NCI-H2196 (cell line): ENCODE data around the gene ST6GALNAC2.

ENCODE experiments used
- DNase-seq: peaks from one replicate; lab custom pipeline; 2025; ENCODE audit not compliant: unreplicated experiment; lab: John Stamatoyannopoulos, UW

Gene ST6GALNAC2

GRCh38 chr17:76556765-76557367 lies 28.8 kb downstream of the ST6GALNAC2 start:
- DNase-seq, result peak; percentile 64

- peak; percentile 91 for DNase-seq
These were observed 31.5 kb downstream of the ST6GALNAC2 start for GRCh38 chr17:76554131-76554530.

GRCh38 chr17:76553178-76553908 lies 32.3 kb downstream of the ST6GALNAC2 start:
- DNase-seq, result no peak

GRCh38 chr17:76551685-76552084 lies 34.0 kb downstream of the ST6GALNAC2 start:
- DNase-seq, result no peak

- no peak for DNase-seq
These were observed 34.7 kb downstream of the ST6GALNAC2 start for GRCh38 chr17:76550712-76551615.

GRCh38 chr17:76549539-76549938 lies 36.1 kb downstream of the ST6GALNAC2 start:
- DNase-seq, result no peak

GRCh38 chr17:76549215-76549518 lies 36.5 kb downstream of the ST6GALNAC2 start:
- no peak for DNase-seq

- DNase-seq, result no peak
These were observed 37.1 kb downstream of the ST6GALNAC2 start for GRCh38 chr17:76548378-76549214.

- DNase-seq, result no peak
These were observed 37.9 kb downstream of the ST6GALNAC2 start for GRCh38 chr17:76547642-76548202.

- DNase-seq, result peak; percentile 65
These were observed 38.4 kb downstream of the ST6GALNAC2 start for GRCh38 chr17:76547183-76547641.

- DNase-seq, result no peak
These were observed 39.0 kb downstream of the ST6GALNAC2 start for GRCh38 chr17:76546556-76547182.

- no peak for DNase-seq
These were observed 39.6 kb downstream of the ST6GALNAC2 start for GRCh38 chr17:76545918-76546555.

- no peak for DNase-seq
These were observed 40.9 kb downstream of the ST6GALNAC2 start for GRCh38 chr17:76544546-76545365.

- no peak for DNase-seq
These were observed 41.7 kb downstream of the ST6GALNAC2 start for GRCh38 chr17:76543826-76544545.

GRCh38 chr17:76543482-76543825 lies 42.2 kb downstream of the ST6GALNAC2 start:
- no peak for DNase-seq

GRCh38 chr17:76542984-76543383 lies 42.7 kb downstream of the ST6GALNAC2 start:
- DNase-seq, result no peak

GRCh38 chr17:76542566-76542971 lies 43.1 kb downstream of the ST6GALNAC2 start:
- no peak for DNase-seq
